Panc1 (cell line): ENCODE measurements around the gene BMP7. TPM values are rescaled to one million over a fixed set of nuclear protein-coding genes. Genes with fewer than 3 reads are reported as not detected.

ENCODE experiments used
- ATAC-seq: fragments of 200-7000 bp; cut with Tn5 transposase; 2 replicates; pipeline ENCODE4 v1.9.1; 2020; ENCODE audit warnings: mild to moderate bottlenecking, moderate library complexity
- BruUV-seq: library from RNA; stranded (reverse); fragments of 400-500 nt; replicated peaks from 2 replicates; lab custom pipeline; 2021; lab: Mats Ljungman, UMichigan
- CTCF ChIA-PET: fragments of 300-600 bp; sonication (Branson Sonifier 250); formaldehyde crosslinking; loops from one replicate; lab custom pipeline; 2022; ENCODE audit warnings: antibody characterized with exemption; lab: Charles Lee
- POLR2A ChIA-PET: fragments of 300-600 bp; sonication (Branson Sonifier 250); formaldehyde crosslinking; loops from one replicate; lab custom pipeline; 2022; ENCODE audit warnings: antibody characterized with exemption; lab: Charles Lee
- DNase-seq: peaks from one replicate; pipeline ENCODE4 v3.0.0-alpha.2; 2010; ENCODE audit warnings: low read depth, low spot score
- H3K27ac ChIP-seq: 2 replicates; pipeline ENCODE4 v1.5.1; 2011; ENCODE audit warnings: mild to moderate bottlenecking, low read length, inconsistent platforms
- H3K27me3 ChIP-seq: fragments of 200-500 bp; sonication (Bioruptor generic); 2 replicates; pipeline ENCODE4 v1.6.0; 2014; ENCODE audit warnings: low read length, inconsistent platforms; ENCODE audit not compliant: control insufficient read depth, insufficient read depth
- H3K36me3 ChIP-seq: fragments of 200-500 bp; sonication (Bioruptor generic); 2 replicates; pipeline ENCODE4 v1.5.1; 2014; ENCODE audit warnings: inconsistent platforms, mild to moderate bottlenecking, low read length, moderate library complexity; ENCODE audit not compliant: control insufficient read depth, insufficient read depth
- H3K4me1 ChIP-seq: 2 replicates; pipeline ENCODE4 v1.5.1; 2011; ENCODE audit warnings: inconsistent platforms, mild to moderate bottlenecking, low read length, moderate library complexity; ENCODE audit not compliant: control insufficient read depth, insufficient read depth
- H3K4me3 ChIP-seq, 2 experiments: 2 replicates each; pipeline ENCODE4 v1.5.1; 2011 to 2012; ENCODE audit warnings: low read depth in 2 of 2, low read length in 2 of 2, mild to moderate bottlenecking in 2 of 2, inconsistent platforms in 1 of 2, moderate library complexity in 1 of 2
- H3K9me3 ChIP-seq: fragments of 200-500 bp; sonication (Bioruptor generic); 2 replicates; pipeline ENCODE4 v1.5.1; 2014; ENCODE audit warnings: low read depth, mild to moderate bottlenecking, inconsistent platforms, low read length, moderate library complexity; ENCODE audit not compliant: control insufficient read depth, insufficient read depth
- POLR2AphosphoS5 ChIP-seq: IDR thresholded peaks from 2 replicates; pipeline ENCODE4 v1.6.1; 2012; ENCODE audit warnings: mild to moderate bottlenecking, low read depth, low read length, moderate library complexity
- REST ChIP-seq, 2 experiments: IDR thresholded peaks; 2 replicates each; pipeline ENCODE4 v1.6.1; 2011 to 2012; ENCODE audit warnings: low read depth in 2 of 2, control low read depth in 1 of 2, low read length in 1 of 2, mild to moderate bottlenecking in 1 of 2, moderate library complexity in 1 of 2; ENCODE audit not compliant: insufficient read depth in 1 of 2
- SIN3A ChIP-seq: IDR thresholded peaks from 2 replicates; pipeline ENCODE4 v1.6.1; 2012; ENCODE audit warnings: low read depth, mild to moderate bottlenecking, low read length, moderate library complexity, borderline replicate concordance; ENCODE audit not compliant: insufficient read depth
- TCF7L2 ChIP-seq: IDR thresholded peaks from 2 replicates; pipeline ENCODE4 v1.6.1; 2011; ENCODE audit warnings: mild to moderate bottlenecking, low read depth, low read length, inconsistent platforms
- in situ Hi-C: cut with HindIII; loops from 2 replicates; pipeline ENCODE4 v1.10.0; 2016; ENCODE audit warnings: low sequenced_read_pairs, low pct_unique_long_range_greater_than_20kb
- intact Hi-C: fragments of 100-400 bp; cut with micrococcal nuclease; formaldehyde crosslinking; loops from one replicate; pipeline ENCODE4 v1.10.0; 2022; ENCODE audit not compliant: unreplicated experiment
- total RNA-seq: library from RNA; stranded (reverse); gene quantifications from one replicate; pipeline ENCODE4 v1.2.1, GENCODE V29; 2021; ENCODE audit not compliant: unreplicated experiment
- TF ChIP-seq, protein P1 (sequence below): fragments of 450-650 bp; IDR thresholded peaks from 2 replicates; pipeline ENCODE4 v1.5.1; 2017; ENCODE audit warnings: mild to moderate bottlenecking

The BMP7 gene
- total RNA-seq, 1 experiment from 2014 or later = 11.5 TPM

GRCh38 chr20:57249772-57250171, 16.7 kb downstream of the BMP7 start:
- Histone ChIP-seq H3K27ac (no peak overlapping the region), H3K36me3 (no peaks in the 10 kb centered on the region), H3K4me1 (peaks cover 2% of the 10 kb centered on the region; the same call in 1 of the 2 replicates), H3K9me3 (no peaks in the 10 kb centered on the region), H3K4me3 (no peak overlapping the region), H3K27me3 (no peaks in the 10 kb centered on the region)
- no TSS peak for BruUV-seq
- ChIA-PET CTCF (no interaction called here), POLR2A (no interaction called here)
- in situ Hi-C loops = no loop called here
- intact Hi-C loops = no loop called here
- ATAC-seq (no peak), DNase-seq (no peak)
- no peak for TF ChIP-seq REST (IDR thresholded peaks at IDR 0.05; ENCODE audit: insufficient read depth in 1 of 2, low read depth in 2 of 2, low read length in 1 of 2)
- TF ChIP-seq, protein P1, sequence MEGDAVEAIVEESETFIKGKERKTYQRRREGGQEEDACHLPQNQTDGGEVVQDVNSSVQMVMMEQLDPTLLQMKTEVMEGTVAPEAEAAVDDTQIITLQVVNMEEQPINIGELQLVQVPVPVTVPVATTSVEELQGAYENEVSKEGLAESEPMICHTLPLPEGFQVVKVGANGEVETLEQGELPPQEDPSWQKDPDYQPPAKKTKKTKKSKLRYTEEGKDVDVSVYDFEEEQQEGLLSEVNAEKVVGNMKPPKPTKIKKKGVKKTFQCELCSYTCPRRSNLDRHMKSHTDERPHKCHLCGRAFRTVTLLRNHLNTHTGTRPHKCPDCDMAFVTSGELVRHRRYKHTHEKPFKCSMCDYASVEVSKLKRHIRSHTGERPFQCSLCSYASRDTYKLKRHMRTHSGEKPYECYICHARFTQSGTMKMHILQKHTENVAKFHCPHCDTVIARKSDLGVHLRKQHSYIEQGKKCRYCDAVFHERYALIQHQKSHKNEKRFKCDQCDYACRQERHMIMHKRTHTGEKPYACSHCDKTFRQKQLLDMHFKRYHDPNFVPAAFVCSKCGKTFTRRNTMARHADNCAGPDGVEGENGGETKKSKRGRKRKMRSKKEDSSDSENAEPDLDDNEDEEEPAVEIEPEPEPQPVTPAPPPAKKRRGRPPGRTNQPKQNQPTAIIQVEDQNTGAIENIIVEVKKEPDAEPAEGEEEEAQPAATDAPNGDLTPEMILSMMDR = no peak
- TF ChIP-seq SIN3A = no peak
- no peak for TF ChIP-seq POLR2AphosphoS5
- TF ChIP-seq TCF7L2 = no peak

DNA sequence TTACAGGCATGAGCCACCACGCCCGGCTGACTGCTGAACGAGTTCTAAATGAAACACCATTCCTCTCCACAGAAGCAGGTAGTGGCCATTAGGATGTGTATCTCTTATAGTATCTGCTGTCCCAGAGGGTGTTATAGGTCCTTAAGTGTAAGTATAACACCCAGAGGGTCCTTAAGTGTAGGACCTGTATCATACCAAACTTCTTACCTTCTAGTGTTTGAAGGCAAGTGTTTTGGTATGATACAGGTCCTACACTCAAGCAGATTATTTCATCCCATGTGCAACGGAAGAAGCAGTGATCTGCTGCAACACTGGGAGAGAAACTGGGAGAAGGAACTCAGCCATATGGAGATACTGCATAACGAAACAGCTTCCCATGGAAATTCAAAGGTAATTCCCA, 17.4 kb downstream of the BMP7 start:
- Histone ChIP-seq H3K27me3 (no peaks in the 10 kb centered on the region), H3K27ac (no peak overlapping the region), H3K4me3 (no peak overlapping the region), H3K4me1 (peaks cover 2% of the 10 kb centered on the region; the same call in 1 of the 2 replicates), H3K9me3 (no peaks in the 10 kb centered on the region), H3K36me3 (no peaks in the 10 kb centered on the region)
- CTCF ChIA-PET = no interaction called here
- POLR2A ChIA-PET = no interaction called here
- intact Hi-C loops = no loop called here
- no peak for TF ChIP-seq REST (IDR thresholded peaks at IDR 0.05; ENCODE audit: insufficient read depth in 1 of 2, low read depth in 2 of 2, low read length in 1 of 2)
- TF ChIP-seq TCF7L2 = no peak
- no peak for TF ChIP-seq SIN3A
- TF ChIP-seq, protein P1 = no peak
- no peak for ATAC-seq
- in situ Hi-C loops = no loop called here
- DNase-seq = no peak
- no TSS peak for BruUV-seq
